Measurements from ENCODE around the gene CABLES1.
"Not testable (repeated sequence)": the region's sequence is repeated elsewhere in the genome, so short reads cannot be mapped to it uniquely, and the experiment has no call there.

CABLES1 gene

GRCh38 chr18:23282437-23282781, 147.1 kb downstream of the CABLES1 start:
- Histone ChIP-seq H3K27ac (ENCODE audit: low read depth, low read length) (peak overlapping the region; percentile 98), H3K4me1 (ENCODE audit: control insufficient read depth, insufficient read depth, low read length) (peaks cover 27% of the 10 kb centered on the region), H3K36me3 (ENCODE audit: control insufficient read depth, insufficient read depth, low read length) (no peaks in the 10 kb centered on the region), H3K9ac (ENCODE audit: low read depth, low read length) (no peak overlapping the region), H3K9me3 (ENCODE audit: control insufficient read depth, insufficient read depth, low read length) (no peaks in the 10 kb centered on the region), H3K4me3 (ENCODE audit: low read depth, low read length) (no peak overlapping the region), H3K27me3 (ENCODE audit: control insufficient read depth, insufficient read depth, low read length) (no peaks in the 10 kb centered on the region)

DNA sequence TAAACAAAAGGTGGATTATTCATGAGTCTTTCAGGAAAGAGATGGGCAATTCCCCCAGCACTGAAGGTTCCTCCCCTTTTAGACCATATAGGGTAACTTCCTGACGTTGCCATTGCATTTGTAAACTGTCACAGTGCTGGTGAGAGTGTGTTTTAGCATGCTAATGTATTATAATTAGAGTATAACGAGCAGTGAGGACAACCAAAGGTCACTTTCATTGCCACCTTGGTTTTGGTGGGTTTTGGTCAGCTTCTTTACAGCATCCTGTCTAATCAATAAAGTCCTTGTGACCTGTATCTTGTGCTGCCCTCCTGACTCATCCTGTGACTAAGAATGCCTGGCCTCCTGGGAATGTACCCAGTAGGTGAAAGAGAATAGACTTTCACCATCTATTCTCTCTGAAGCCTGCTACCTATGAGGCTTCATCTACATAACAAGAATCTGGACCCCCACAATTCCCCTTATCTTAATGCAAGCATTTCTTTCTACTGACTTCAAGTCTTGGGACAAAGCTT, 148.7 kb downstream of the CABLES1 start:
- no peaks in the 10 kb centered on the region for H3K36me3 ChIP-seq (ENCODE audit: control insufficient read depth, insufficient read depth, low read length)

DNA sequence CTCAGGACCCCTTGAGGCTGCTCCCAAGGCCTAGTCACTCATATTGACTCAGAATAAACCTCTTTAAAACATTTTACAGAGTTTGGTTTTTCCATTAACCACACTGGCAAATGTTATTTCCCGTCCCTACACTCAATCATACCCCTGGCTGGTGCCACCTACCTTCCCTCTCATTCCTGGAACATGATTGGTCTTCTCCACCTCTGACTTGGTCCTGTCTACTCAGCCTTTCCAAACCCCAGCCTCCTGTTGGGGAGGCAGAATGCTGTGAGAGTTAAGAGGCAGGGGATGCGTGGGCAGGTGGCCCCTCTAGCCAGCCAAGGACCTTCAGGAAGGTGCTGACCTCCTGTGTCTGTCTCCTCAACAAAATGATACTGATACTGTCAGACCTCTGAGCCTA, 149.3 kb downstream of the CABLES1 start:
- peak overlapping the region; percentile 52 for H3K9ac ChIP-seq (ENCODE audit: low read depth, low read length)
- H3K9me3 ChIP-seq (ENCODE audit: control insufficient read depth, insufficient read depth, low read length) = no peaks in the 10 kb centered on the region
- no peak overlapping the region for H3K4me3 ChIP-seq (ENCODE audit: low read depth, low read length)
- H3K27me3 ChIP-seq (ENCODE audit: control insufficient read depth, insufficient read depth, low read length) = no peaks in the 10 kb centered on the region
- peaks cover 27% of the 10 kb centered on the region for H3K4me1 ChIP-seq (ENCODE audit: control insufficient read depth, insufficient read depth, low read length)
- no peaks in the 10 kb centered on the region for H3K36me3 ChIP-seq (ENCODE audit: control insufficient read depth, insufficient read depth, low read length)
- peak overlapping the region; percentile 98 for H3K27ac ChIP-seq (ENCODE audit: low read depth, low read length)

More for the DNA sequence above, 148.7 kb downstream of the CABLES1 start:
- peak overlapping the region; percentile 98 for H3K27ac ChIP-seq (ENCODE audit: low read depth, low read length)
- peaks cover 27% of the 10 kb centered on the region for H3K4me1 ChIP-seq (ENCODE audit: control insufficient read depth, insufficient read depth, low read length)
- no peak overlapping the region for H3K4me3 ChIP-seq (ENCODE audit: low read depth, low read length)
- no peaks in the 10 kb centered on the region for H3K9me3 ChIP-seq (ENCODE audit: control insufficient read depth, insufficient read depth, low read length)
- H3K27me3 ChIP-seq (ENCODE audit: control insufficient read depth, insufficient read depth, low read length) = no peaks in the 10 kb centered on the region
- peak overlapping the region; percentile 52; the same call in 1 of the 2 replicates for H3K9ac ChIP-seq (ENCODE audit: low read depth, low read length)

GRCh38 chr18:23285581-23285980, 150.3 kb downstream of the CABLES1 start:
- Histone ChIP-seq H3K4me1 (ENCODE audit: control insufficient read depth, insufficient read depth, low read length) (peaks cover 27% of the 10 kb centered on the region), H3K27ac (ENCODE audit: low read depth, low read length) (peak overlapping the region; percentile 66)
- H3K27me3 ChIP-seq (ENCODE audit: control insufficient read depth, insufficient read depth, low read length); H3K9me3 ChIP-seq (ENCODE audit: control insufficient read depth, insufficient read depth, low read length); H3K36me3 ChIP-seq (ENCODE audit: control insufficient read depth, insufficient read depth, low read length); H3K4me3 ChIP-seq (ENCODE audit: low read depth, low read length); H3K9ac ChIP-seq (ENCODE audit: low read depth, low read length): not testable (repeated sequence)

DNA sequence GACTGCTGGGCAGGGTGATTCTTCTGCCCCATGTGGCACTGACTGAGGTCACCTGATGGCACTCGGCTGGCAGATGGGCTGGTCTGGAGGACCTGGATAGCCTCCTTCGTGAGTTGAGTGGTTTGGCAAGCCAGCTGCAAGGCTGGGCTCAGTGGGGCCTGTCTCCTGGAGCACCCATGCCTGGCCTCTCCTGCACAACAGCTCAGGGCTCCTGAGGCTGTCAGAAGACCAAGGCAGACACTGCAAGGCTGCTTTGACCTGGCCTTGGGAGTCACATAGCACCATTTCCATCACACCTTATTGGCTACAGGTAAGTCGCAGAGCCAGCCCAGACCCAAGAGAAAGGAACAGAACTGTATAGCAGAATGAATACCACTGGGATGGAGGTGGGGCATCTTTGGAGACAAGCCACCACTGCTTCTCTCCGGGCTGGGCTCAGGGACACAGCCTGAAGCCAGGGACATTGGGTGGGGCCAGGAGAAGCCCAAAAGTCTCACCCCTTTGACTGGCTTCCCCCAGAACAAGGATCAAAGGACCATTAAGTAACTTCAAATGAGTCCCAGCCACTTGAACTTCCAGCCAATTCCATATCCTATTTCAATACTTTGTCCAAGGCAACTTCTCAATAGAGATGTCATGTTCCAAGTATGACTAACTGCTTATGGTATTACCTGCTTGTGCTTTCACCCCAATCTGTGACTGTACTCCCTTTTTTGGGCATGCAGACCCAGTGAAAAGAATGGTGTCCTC, 156.3 kb downstream of the CABLES1 start:
- Histone ChIP-seq H3K9me3 (ENCODE audit: control insufficient read depth, insufficient read depth, low read length) (no peaks in the 10 kb centered on the region), H3K27me3 (ENCODE audit: control insufficient read depth, insufficient read depth, low read length) (no peaks in the 10 kb centered on the region), H3K4me1 (ENCODE audit: control insufficient read depth, insufficient read depth, low read length) (no peaks in the 10 kb centered on the region), H3K4me3 (ENCODE audit: low read depth, low read length) (no peak overlapping the region), H3K36me3 (ENCODE audit: control insufficient read depth, insufficient read depth, low read length) (no peaks in the 10 kb centered on the region), H3K27ac (ENCODE audit: low read depth, low read length) (no peak overlapping the region), H3K9ac (ENCODE audit: low read depth, low read length) (no peak overlapping the region)

DNA sequence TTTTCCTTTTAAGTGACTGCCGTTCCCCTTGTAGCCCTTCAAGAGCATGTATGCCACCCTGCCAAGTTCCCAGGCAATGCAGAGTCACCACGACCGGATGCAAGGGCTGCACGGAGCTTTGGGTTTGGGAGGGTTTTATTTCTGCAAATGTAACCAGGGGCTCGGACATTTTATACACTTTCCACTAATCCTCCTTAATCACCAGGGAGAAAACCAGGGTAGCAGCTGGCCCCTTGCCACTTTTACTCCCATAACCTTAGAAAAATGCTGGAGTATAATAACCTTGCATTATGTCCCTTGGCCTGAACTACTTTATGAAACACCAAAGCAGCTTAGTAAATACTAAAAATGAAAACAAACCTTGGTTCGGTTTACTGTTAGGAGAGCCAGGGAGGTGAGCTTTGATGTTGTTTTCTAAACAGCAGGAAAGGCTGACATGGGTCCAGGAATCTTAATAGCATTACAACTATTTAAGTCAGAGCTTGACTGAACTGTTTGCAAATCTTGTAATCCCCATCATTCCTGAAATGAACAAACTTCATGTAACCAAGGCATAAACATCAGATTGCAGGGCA, 165.0 kb downstream of the CABLES1 start:
- H3K27ac ChIP-seq (ENCODE audit: low read depth, low read length) = no peak overlapping the region
- no peak overlapping the region for H3K9ac ChIP-seq (ENCODE audit: low read depth, low read length)
- H3K36me3 ChIP-seq (ENCODE audit: control insufficient read depth, insufficient read depth, low read length) = no peaks in the 10 kb centered on the region
- H3K9me3 ChIP-seq (ENCODE audit: control insufficient read depth, insufficient read depth, low read length) = no peaks in the 10 kb centered on the region
- H3K4me3 ChIP-seq (ENCODE audit: low read depth, low read length) = no peak overlapping the region
- no peaks in the 10 kb centered on the region for H3K4me1 ChIP-seq (ENCODE audit: control insufficient read depth, insufficient read depth, low read length)
- no peaks in the 10 kb centered on the region; the same call in 1 of the 2 replicates for H3K27me3 ChIP-seq (ENCODE audit: control insufficient read depth, insufficient read depth, low read length)

- no peak overlapping the region for H3K9ac ChIP-seq (ENCODE audit: low read depth, low read length)
- H3K9me3 ChIP-seq (ENCODE audit: control insufficient read depth, insufficient read depth, low read length) = no peaks in the 10 kb centered on the region
- H3K27me3 ChIP-seq (ENCODE audit: control insufficient read depth, insufficient read depth, low read length) = no peaks in the 10 kb centered on the region; the same call in 1 of the 2 replicates
- H3K27ac ChIP-seq (ENCODE audit: low read depth, low read length) = no peak overlapping the region
- no peaks in the 10 kb centered on the region for H3K4me1 ChIP-seq (ENCODE audit: control insufficient read depth, insufficient read depth, low read length)
- no peaks in the 10 kb centered on the region for H3K36me3 ChIP-seq (ENCODE audit: control insufficient read depth, insufficient read depth, low read length)
- no peak overlapping the region for H3K4me3 ChIP-seq (ENCODE audit: low read depth, low read length)
Observed at GRCh38 chr18:23301972-23302371, 166.7 kb downstream of the CABLES1 start.

DNA sequence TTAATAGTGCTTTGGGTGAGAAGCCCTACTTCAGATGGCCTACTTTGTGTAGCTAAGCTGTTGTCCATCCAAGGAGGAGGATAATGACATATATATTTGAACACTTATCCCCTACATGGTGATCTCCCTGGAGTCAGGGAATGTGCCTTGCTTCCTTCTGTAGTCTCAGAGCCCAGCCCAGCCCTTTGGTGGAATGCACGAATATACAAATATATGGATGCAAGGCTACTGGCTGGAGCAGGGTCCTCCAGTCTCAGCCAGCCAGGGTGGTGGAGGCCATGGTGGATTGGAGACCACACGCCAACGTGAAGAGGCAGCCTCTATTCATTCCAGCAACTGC, 167.2 kb downstream of the CABLES1 start:
- H3K9ac ChIP-seq (ENCODE audit: low read depth, low read length) = no peak overlapping the region
- H3K9me3 ChIP-seq (ENCODE audit: control insufficient read depth, insufficient read depth, low read length) = no peaks in the 10 kb centered on the region
- H3K4me3 ChIP-seq (ENCODE audit: low read depth, low read length) = no peak overlapping the region
- H3K27me3 ChIP-seq (ENCODE audit: control insufficient read depth, insufficient read depth, low read length) = no peaks in the 10 kb centered on the region; the same call in 1 of the 2 replicates
- no peaks in the 10 kb centered on the region for H3K36me3 ChIP-seq (ENCODE audit: control insufficient read depth, insufficient read depth, low read length)
- no peaks in the 10 kb centered on the region for H3K4me1 ChIP-seq (ENCODE audit: control insufficient read depth, insufficient read depth, low read length)
- no peak overlapping the region for H3K27ac ChIP-seq (ENCODE audit: low read depth, low read length)

DNA sequence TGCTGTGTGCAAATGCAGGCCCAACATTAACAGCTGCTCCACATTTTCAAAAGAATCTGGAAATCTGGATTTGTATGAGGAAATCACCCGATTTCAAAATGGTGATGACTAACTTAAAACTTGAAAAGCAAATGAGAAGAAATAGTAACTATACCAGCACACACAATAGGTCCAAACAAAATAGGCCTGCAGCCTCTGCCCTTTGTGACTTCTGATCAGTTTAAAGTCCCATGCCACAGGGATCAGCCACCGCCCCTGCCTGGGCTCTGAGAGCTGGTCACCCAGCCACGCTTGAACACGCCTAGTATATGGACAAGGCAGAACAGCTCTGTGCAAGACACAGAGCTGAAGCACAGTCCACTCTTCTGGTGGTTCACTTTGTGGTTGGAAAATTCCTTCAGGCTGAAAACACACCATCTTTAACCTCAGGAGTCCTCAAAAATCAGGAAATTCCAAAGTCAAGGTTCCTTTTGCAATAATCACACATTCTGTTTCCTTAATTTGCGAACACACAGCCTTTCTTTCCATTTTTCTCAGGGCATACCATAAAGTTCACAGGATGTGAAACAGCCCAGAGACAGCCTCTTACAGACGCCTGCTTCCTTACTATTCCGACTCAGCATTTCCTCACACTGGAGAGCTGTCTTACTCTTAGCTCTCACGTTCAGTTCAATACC, 167.7 kb downstream of the CABLES1 start:
- H3K27ac ChIP-seq (ENCODE audit: low read depth, low read length) = no peak overlapping the region
- no peaks in the 10 kb centered on the region; the same call in 1 of the 2 replicates for H3K27me3 ChIP-seq (ENCODE audit: control insufficient read depth, insufficient read depth, low read length)
- no peaks in the 10 kb centered on the region for H3K4me1 ChIP-seq (ENCODE audit: control insufficient read depth, insufficient read depth, low read length)
- H3K4me3 ChIP-seq (ENCODE audit: low read depth, low read length) = no peak overlapping the region
- no peaks in the 10 kb centered on the region for H3K36me3 ChIP-seq (ENCODE audit: control insufficient read depth, insufficient read depth, low read length)
- no peak overlapping the region for H3K9ac ChIP-seq (ENCODE audit: low read depth, low read length)
- H3K9me3 ChIP-seq (ENCODE audit: control insufficient read depth, insufficient read depth, low read length) = no peaks in the 10 kb centered on the region

DNA sequence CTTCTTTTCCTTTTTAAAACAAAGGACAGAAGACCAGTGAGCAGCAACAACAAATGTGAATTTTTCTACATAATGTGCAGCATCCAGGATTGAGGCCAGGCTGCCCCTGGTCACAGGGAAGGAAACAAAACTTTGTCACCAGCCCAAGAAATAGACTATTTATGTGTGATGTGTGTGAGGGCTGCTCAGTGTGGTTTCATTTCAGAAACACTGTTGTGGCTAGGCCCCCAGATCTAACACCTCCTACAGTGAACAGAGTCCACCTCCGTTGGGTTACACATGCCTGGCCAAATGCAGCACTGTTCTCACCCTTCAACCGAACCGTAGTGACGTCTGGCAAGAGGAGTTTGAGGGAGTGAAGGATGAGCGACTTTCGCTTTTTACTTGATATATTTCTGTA, 171.5 kb downstream of the CABLES1 start:
- Histone ChIP-seq H3K4me3 (ENCODE audit: low read depth, low read length) (no peak overlapping the region), H3K9me3 (ENCODE audit: control insufficient read depth, insufficient read depth, low read length) (no peaks in the 10 kb centered on the region), H3K9ac (ENCODE audit: low read depth, low read length) (no peak overlapping the region), H3K36me3 (ENCODE audit: control insufficient read depth, insufficient read depth, low read length) (no peaks in the 10 kb centered on the region), H3K27me3 (ENCODE audit: control insufficient read depth, insufficient read depth, low read length) (no peaks in the 10 kb centered on the region), H3K27ac (ENCODE audit: low read depth, low read length) (no peak overlapping the region), H3K4me1 (ENCODE audit: control insufficient read depth, insufficient read depth, low read length) (no peaks in the 10 kb centered on the region)

All from HUES48 (cell line).